ENCODE results near the gene SASH1.

The SASH1 gene

GRCh38 chr6:148339766-148340165 lies 2.9 kb upstream of the SASH1 start:
- ChIA-PET POLR2A (ENCODE audit: low non-redundant PET) (no interaction called here), CTCF (no interaction called here)
- no peak for DNase-seq (ENCODE audit: low spot score)
- no peak overlapping the region for H3K27ac ChIP-seq
- no peak for TF ChIP-seq CTCF (conservative IDR thresholded peaks at IDR 0.05; ENCODE audit: low read depth)

- peak overlapping the region; percentile 55 for H3K27ac ChIP-seq
- ChIA-PET POLR2A (ENCODE audit: low non-redundant PET) (no interaction called here), CTCF (no interaction called here)
- no peak for TF ChIP-seq CTCF (conservative IDR thresholded peaks at IDR 0.05; ENCODE audit: low read depth)
- DNase-seq (ENCODE audit: low spot score), result no peak
Measured at GRCh38 chr6:148340586-148341297, 1.9 kb upstream of the SASH1 start.

GRCh38 chr6:148342100-148342349 lies 613 bp upstream of the SASH1 start:
- H3K27ac ChIP-seq, result peak overlapping the region; percentile 95
- ChIA-PET CTCF (no interaction called here), POLR2A (ENCODE audit: low non-redundant PET) (interaction anchor here (0.7 to 1.0 kb wide), 2 partner anchors 13 to 72 kb away, joined by 3 read pairs; no protein-coding TSS in a partner anchor)
- no peak for DNase-seq (ENCODE audit: low spot score)
- TF ChIP-seq CTCF (conservative IDR thresholded peaks at IDR 0.05; ENCODE audit: low read depth), result no peak

GRCh38 chr6:148343047-148343782 lies 577 bp downstream of the SASH1 start:
- ChIA-PET POLR2A (ENCODE audit: low non-redundant PET) (interaction anchor here (1.0 kb wide), 1 partner anchor 71 kb away, joined by 3 read pairs; no protein-coding TSS in a partner anchor), CTCF (interaction anchor here (0.7 kb wide), 2 partner anchors 8 to 44 kb away, joined by 3 to 4 read pairs; no protein-coding TSS in a partner anchor)
- DNase-seq (ENCODE audit: low spot score), result no peak
- H3K27ac ChIP-seq, result peak overlapping the region; percentile 95
- no peak for TF ChIP-seq CTCF (conservative IDR thresholded peaks at IDR 0.05; ENCODE audit: low read depth)

GRCh38 chr6:148345176-148345575 lies 2.5 kb downstream of the SASH1 start:
- ChIA-PET CTCF (interaction anchor here (0.6 kb wide), 1 partner anchor 45 kb away, joined by 3 read pairs; no protein-coding TSS in a partner anchor), POLR2A (ENCODE audit: low non-redundant PET) (no interaction called here)
- TF ChIP-seq CTCF (conservative IDR thresholded peaks at IDR 0.05; ENCODE audit: low read depth), result no peak
- peak overlapping the region; percentile 18 for H3K27ac ChIP-seq
- DNase-seq (ENCODE audit: low spot score), result no peak

- no peak for TF ChIP-seq CTCF (conservative IDR thresholded peaks at IDR 0.05; ENCODE audit: low read depth)
- POLR2A ChIA-PET (ENCODE audit: low non-redundant PET), result no interaction called here
- DNase-seq (ENCODE audit: low spot score), result no peak
- H3K27ac ChIP-seq, result no peak overlapping the region
- CTCF ChIA-PET, result no interaction called here
Measured at GRCh38 chr6:148345578-148345977, 2.9 kb downstream of the SASH1 start.

Data from RWPE1 (cell line).